ENCODE data around the gene COQ10A. TPM values are rescaled to one million over a fixed set of nuclear protein-coding genes. Genes with fewer than 3 reads are reported as not detected.

COQ10A gene
- total and polyA plus RNA-seq, 2 of the 8 experiments (the other 6 are each of a cell fraction or from before 2014, with no cell fraction given), result 21.8 to 42.9 TPM

DNA sequence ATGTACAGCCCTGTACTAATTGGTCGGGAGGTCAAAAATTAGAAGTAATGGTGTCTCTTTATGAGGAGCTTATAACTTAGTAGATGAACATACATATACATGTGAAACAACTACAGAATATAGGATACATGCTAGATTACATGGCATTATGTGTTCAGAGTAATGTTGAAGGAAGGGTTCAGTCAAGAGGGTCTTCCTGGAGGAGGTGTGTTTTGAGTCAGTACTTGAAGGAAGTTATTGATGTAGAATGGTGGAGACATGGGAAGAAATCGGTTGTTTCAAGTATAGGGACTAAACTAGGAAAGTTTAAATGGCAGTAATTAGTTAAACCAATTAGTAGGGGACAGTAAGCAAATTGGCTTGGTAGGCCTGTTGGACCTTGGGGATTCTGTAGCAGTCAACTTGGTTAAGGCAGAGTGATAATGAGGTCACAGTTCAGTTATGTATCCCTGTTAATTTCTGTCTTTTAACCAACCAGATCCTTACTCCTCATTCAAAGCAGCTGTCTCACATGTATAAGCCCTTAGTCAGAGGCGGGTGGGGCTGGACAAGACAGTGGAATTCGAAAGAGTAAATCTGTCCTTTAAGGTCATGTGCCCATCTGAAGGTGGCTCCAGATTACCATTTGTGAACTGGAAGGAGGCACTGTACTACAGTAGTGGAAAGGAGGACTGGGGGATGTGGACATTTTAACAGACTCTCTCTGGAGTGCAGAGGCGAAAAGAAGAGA is 5.1 kb upstream of the COQ10A start:
- Histone ChIP-seq H2BK20ac (ENCODE audit: low read length) (no peak overlapping the region), H3K4ac (replicated peaks; ENCODE audit: insufficient read length, low read depth, low read length) (no peak overlapping the region), H3K4me2 (ENCODE audit: insufficient read depth in 1 of 2, low read depth in 2 of 2, low read length in 2 of 2) (no peak overlapping the region), H3K9ac (replicated peaks in 1 of 4; ENCODE audit: extremely low read depth in 1 of 4, low read depth in 3 of 4, low read length in 3 of 4) (no peak overlapping the region), H4K91ac (replicated peaks; ENCODE audit: insufficient read length, low read length) (no peak overlapping the region), H2BK120ac (replicated peaks; ENCODE audit: low read depth, low read length) (no peak overlapping the region), H2BK12ac (ENCODE audit: low read depth, low read length) (no peak overlapping the region), H2AFZ (ENCODE audit: low read length) (no peak overlapping the region), H3K79me2 (ENCODE audit: control insufficient read depth in 1 of 2, insufficient read depth in 2 of 2, low read length in 2 of 2) (peaks cover 0 to 5% of the 10 kb centered on the region in 2 experiments; a peak in 1 of 4 replicates), H3K23ac (ENCODE audit: insufficient read length) (no peak overlapping the region), H2AK5ac (ENCODE audit: low read depth, low read length) (no peak overlapping the region), H3K36me3 (ENCODE audit: control insufficient read depth in 2 of 4, insufficient read depth in 4 of 4, low read length in 3 of 4) (0 out of 8 replicates have a peak, but pooled peaks cover 0 to under 1% (median 0%) of the 10 kb centered on the region in 4 experiments), H2BK15ac (ENCODE audit: low read length) (no peak overlapping the region), H4K5ac (ENCODE audit: insufficient read length, low read depth, low read length) (no peak overlapping the region), H3K27me3 (replicated peaks in 1 of 4; ENCODE audit: control insufficient read depth in 3 of 4, extremely low read depth in 1 of 4, insufficient read depth in 3 of 4, low read length in 3 of 4) (no peaks in the 10 kb centered on the region), H3K4me3 (ENCODE audit: extremely low read depth in 1 of 4, insufficient read depth in 2 of 4, low read depth in 3 of 4, low read length in 4 of 4) (no peak overlapping the region), H4K8ac (ENCODE audit: extremely low read depth, insufficient read depth, low read length) (no peak overlapping the region), H3K23me2 (ENCODE audit: low read depth, low read length) (peaks cover 14% of the 10 kb centered on the region; the same call in 1 of the 2 replicates), H3K18ac (ENCODE audit: extremely low read depth, low read length) (no peak overlapping the region), H3K4me1 (replicated peaks in 1 of 4; ENCODE audit: control insufficient read depth in 3 of 4, insufficient read depth in 4 of 4, low read length in 3 of 4) (peaks cover 3 to 13% (median 8%) of the 10 kb centered on the region in 4 experiments), H3K9me3 (ENCODE audit: insufficient read depth in 2 of 2, low read depth in 1 of 2, low read length in 1 of 2) (no peaks in the 10 kb centered on the region), H4K20me1 (replicated peaks in 1 of 2; ENCODE audit: control insufficient read depth in 1 of 2, insufficient read depth in 2 of 2, low read length in 2 of 2) (peaks cover 2 to 4% of the 10 kb centered on the region in 2 experiments), H3K79me1 (ENCODE audit: low read depth, low read length) (peaks cover under 1% of the 10 kb centered on the region), H2BK5ac (ENCODE audit: low read depth, low read length) (no peak overlapping the region), H3K27ac (ENCODE audit: low read depth, low read length) (no peak overlapping the region), H3K14ac (ENCODE audit: insufficient read length) (no peak overlapping the region), H3K56ac (replicated peaks; ENCODE audit: insufficient read length, low read depth, low read length) (no peak overlapping the region)
- ChIA-PET CTCF (ENCODE audit: partially characterized antibody) (interaction anchor here (1.0 to 1.5 kb wide), 4 partner anchors 14 to 136 kb away, joined by 3 to 4 read pairs (median 3); no protein-coding TSS in a partner anchor), POLR2A (ENCODE audit: partially characterized antibody) (interaction anchor here (1.3 kb wide), 1 partner anchor 41 kb away, joined by 3 read pairs; the partner anchor contains the start of gene RNF41)
- DNase-seq (ENCODE audit: low read depth in 1 of 2, low spot score in 2 of 2), result no peak
- FAIRE-seq, result no peak
- TF ChIP-seq ZNF274 (IDR thresholded peaks at IDR 0.05; ENCODE audit: borderline replicate concordance, extremely low read depth, low read length), result no peak
- no peak for TF ChIP-seq YY1 (IDR thresholded peaks at IDR 0.05; ENCODE audit: low read depth, low read length)
- no peak for TF ChIP-seq KDM1A (IDR thresholded peaks at IDR 0.05; ENCODE audit: borderline replicate concordance, low read length)
- TF ChIP-seq RBBP5 (IDR thresholded peaks at IDR 0.05; ENCODE audit: borderline replicate concordance, low read depth, low read length), result no peak
- TF ChIP-seq, protein P1, sequence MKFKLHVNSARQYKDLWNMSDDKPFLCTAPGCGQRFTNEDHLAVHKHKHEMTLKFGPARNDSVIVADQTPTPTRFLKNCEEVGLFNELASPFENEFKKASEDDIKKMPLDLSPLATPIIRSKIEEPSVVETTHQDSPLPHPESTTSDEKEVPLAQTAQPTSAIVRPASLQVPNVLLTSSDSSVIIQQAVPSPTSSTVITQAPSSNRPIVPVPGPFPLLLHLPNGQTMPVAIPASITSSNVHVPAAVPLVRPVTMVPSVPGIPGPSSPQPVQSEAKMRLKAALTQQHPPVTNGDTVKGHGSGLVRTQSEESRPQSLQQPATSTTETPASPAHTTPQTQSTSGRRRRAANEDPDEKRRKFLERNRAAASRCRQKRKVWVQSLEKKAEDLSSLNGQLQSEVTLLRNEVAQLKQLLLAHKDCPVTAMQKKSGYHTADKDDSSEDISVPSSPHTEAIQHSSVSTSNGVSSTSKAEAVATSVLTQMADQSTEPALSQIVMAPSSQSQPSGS (IDR thresholded peaks at IDR 0.05; ENCODE audit: low read length), result no peak
- TF ChIP-seq BCL11A (IDR thresholded peaks at IDR 0.05; ENCODE audit: low read depth in 2 of 2, low read length in 2 of 2), result no peak
- no peak for TF ChIP-seq HDAC6 (IDR thresholded peaks at IDR 0.05; ENCODE audit: low read depth, low read length)
- no peak for TF ChIP-seq GABPA (IDR thresholded peaks at IDR 0.05; ENCODE audit: borderline replicate concordance, insufficient read depth, low read length)
- WGBS, 2 experiments (ENCODE audit: extremely low coverage in 1 of 2, insufficient coverage in 1 of 2, insufficient read length in 1 of 2, insufficient replicate concordance in 2 of 2, low coverage in 1 of 2, low lambda C conversion rate in 2 of 2, missing lambda C conversion rate in 1 of 2), result 92% methylated on average over 5 of the region's 5 CpGs; no CpG with 5 or more reads in 1 of the 2 experiments
